Small intestine (tissue), 7 donors: Measurements from ENCODE around the gene PHACTR3. TPM values are rescaled to one million over a fixed set of nuclear protein-coding genes. Genes with fewer than 3 reads are reported as not detected.
A peak's percentile ranks its signal among the peaks of the same experiment; 100 is the strongest.

Experiments
- DNase-seq, 2 donors: peaks; one replicate each; pipeline versions ENCODE4 v3.0.0 to v3.0.0-alpha.2; 2013
- FAIRE-seq: peaks from 2 replicates; lab custom pipeline; 2012; peaks lifted over from hg19 to GRCh38; lab: Jason Lieb, UNC
- H3K27ac ChIP-seq, 3 donors: one replicate each; pipeline ENCODE4 v1.5.1; 2013; ENCODE audit warnings: low read length in 2 of 3, mild to moderate bottlenecking in 2 of 3, control low read depth in 1 of 3, inconsistent platforms in 1 of 3, low read depth in 1 of 3, moderate library complexity in 1 of 3
- H3K27me3 ChIP-seq, 3 donors: one replicate each; pipeline ENCODE4 v1.6.1; 2013; ENCODE audit warnings: low read length in 3 of 3, inconsistent platforms in 1 of 3; ENCODE audit not compliant: control insufficient read depth in 3 of 3, insufficient read depth in 3 of 3
- H3K36me3 ChIP-seq, 3 donors: one replicate each; pipeline ENCODE4 v1.6.1; 2013; ENCODE audit warnings: low read length in 3 of 3, inconsistent platforms in 1 of 3, low read depth in 1 of 3, mild to moderate bottlenecking in 1 of 3, moderate library complexity in 1 of 3; ENCODE audit not compliant: control insufficient read depth in 3 of 3, insufficient read depth in 2 of 3
- H3K4me1 ChIP-seq, 3 donors: one replicate each; pipeline ENCODE4 v1.6.1; 2013; ENCODE audit warnings: low read length in 2 of 3, inconsistent platforms in 1 of 3, low read depth in 1 of 3, mild to moderate bottlenecking in 1 of 3, moderate library complexity in 1 of 3; ENCODE audit not compliant: control insufficient read depth in 3 of 3, insufficient read depth in 2 of 3
- H3K4me3 ChIP-seq, 3 donors: one replicate each; pipeline ENCODE4 v1.5.1; 2013; ENCODE audit warnings: low read length in 3 of 3, control low read depth in 1 of 3, inconsistent platforms in 1 of 3, low read depth in 1 of 3, mild to moderate bottlenecking in 1 of 3, moderate library complexity in 1 of 3
- H3K9me3 ChIP-seq, 2 donors: one replicate each; pipeline ENCODE4 v1.6.1; 2013; ENCODE audit warnings: low read depth in 1 of 2, low read length in 1 of 2; ENCODE audit not compliant: control insufficient read depth in 2 of 2, insufficient read depth in 1 of 2
- WGBS, 3 donors: extraction: QIAGEN DNeasy Blood & Tissue Kit; methylation state at CpG; one replicate each; pipeline ENCODE4 v1.1.7; 2013; 5-methylcytosine and 5-hydroxymethylcytosine counted together
- polyA plus RNA-seq, 4 donors: library from polyadenylated mRNA; stranded (reverse) in 3 of 4; unstranded in 1 of 4; fragments of 200-250 nt in 3 of 4; fragments of 120-200 nt in 1 of 4; gene quantifications; one replicate each; pipeline versions ENCODE4 v1.2.1 to v1.2.3, GENCODE V29; 2013
- donor health status: healthy with polysubstance abuse.
- donor health status: control.
- donor health status: control.
- donor health status: Bipolar disorder and iron deficiency.
- donor health status: healthy.

PHACTR3 gene
- polyA plus RNA-seq, 4 donors = 1.9 to 7.1 (median 4.9) TPM

- peaks cover 0 to 7% (median 0%) of the 10 kb centered on the region in 3 donors for H3K27me3 ChIP-seq
- no peaks in the 10 kb centered on the region for H3K9me3 ChIP-seq
- H3K27ac ChIP-seq = peak overlapping the region in 1 of 3 donors; percentile 33
- DNase-seq = peak; percentile 78 to 79
- peaks cover 7 to 37% (median 8%) of the 10 kb centered on the region in 3 donors for H3K4me1 ChIP-seq
- 61 to 67% (median 67%) methylated on average over 23 of the region's 23 CpGs for WGBS, 3 donors
- no peaks in the 10 kb centered on the region for H3K36me3 ChIP-seq
- no peak for FAIRE-seq
- no peak overlapping the region for H3K4me3 ChIP-seq
Measured at GRCh38 chr20:59831024-59831915, 226.9 kb downstream of the PHACTR3 start.

DNA sequence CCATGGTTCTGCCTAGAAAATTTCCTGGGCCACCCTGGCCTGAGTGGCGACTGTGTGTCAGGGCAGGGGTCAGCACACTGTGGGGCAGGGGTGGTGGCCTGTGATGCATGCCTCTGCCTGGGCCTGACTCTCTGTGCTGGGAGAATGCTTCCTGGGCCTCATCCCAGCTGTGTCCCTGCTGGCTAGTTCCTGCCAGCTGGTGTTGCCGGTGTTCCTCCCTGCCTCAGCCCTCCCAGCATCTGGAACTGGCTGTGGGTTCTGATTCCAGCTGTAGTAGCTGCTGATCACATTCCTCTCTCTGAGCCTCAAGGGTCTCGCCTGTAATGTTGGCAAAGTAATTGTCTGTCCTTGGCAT is 227.6 kb downstream of the PHACTR3 start:
- H3K27me3 ChIP-seq = peaks cover 0 to 7% (median 0%) of the 10 kb centered on the region in 3 donors
- DNase-seq (no peak), FAIRE-seq (no peak)
- no peaks in the 10 kb centered on the region for H3K9me3 ChIP-seq
- no peak overlapping the region for H3K4me3 ChIP-seq
- no peak overlapping the region for H3K27ac ChIP-seq
- no peaks in the 10 kb centered on the region for H3K36me3 ChIP-seq
- 64 to 72% (median 64%) methylated on average over 3 of the region's 3 CpGs for WGBS, 3 donors
- H3K4me1 ChIP-seq = peaks cover 7 to 34% (median 8%) of the 10 kb centered on the region in 3 donors

GRCh38 chr20:59832406-59833363 is 228.3 kb downstream of the PHACTR3 start:
- H3K9me3 ChIP-seq = no peaks in the 10 kb centered on the region
- H3K27ac ChIP-seq = no peak overlapping the region
- no peak overlapping the region for H3K4me3 ChIP-seq
- FAIRE-seq (no peak), DNase-seq (no peak)
- 82 to 85% (median 84%) methylated on average over 13 of the region's 13 CpGs for WGBS, 3 donors
- no peaks in the 10 kb centered on the region for H3K36me3 ChIP-seq
- H3K4me1 ChIP-seq = peaks cover under 1 to 26% (median 10%) of the 10 kb centered on the region in 3 donors
- peaks cover 0 to 7% (median 0%) of the 10 kb centered on the region in 3 donors for H3K27me3 ChIP-seq

DNA sequence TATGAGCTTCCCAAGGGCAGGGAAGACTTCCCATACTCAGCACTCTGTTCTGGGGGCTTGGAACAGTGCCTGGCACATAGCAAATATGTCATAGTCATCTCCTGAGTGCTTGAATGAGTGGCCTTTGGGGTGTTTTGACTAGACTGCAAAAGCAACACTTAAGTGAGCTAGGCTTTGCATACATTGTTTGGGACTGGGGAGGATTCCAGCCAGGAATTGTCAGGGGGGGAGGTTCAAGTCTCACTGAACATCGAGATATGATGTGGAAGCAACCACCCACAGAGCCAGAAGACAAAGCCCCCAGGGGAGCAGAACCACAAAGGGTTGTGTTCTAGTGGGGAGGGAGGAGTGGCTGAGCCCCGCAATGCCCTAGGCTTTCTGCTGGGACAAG is 230.7 kb downstream of the PHACTR3 start:
- Histone ChIP-seq H3K4me1 (peaks cover 0 to 24% (median 11%) of the 10 kb centered on the region in 3 donors), H3K4me3 (no peak overlapping the region), H3K27ac (no peak overlapping the region), H3K27me3 (peaks cover 0 to 7% (median 0%) of the 10 kb centered on the region in 3 donors), H3K36me3 (no peaks in the 10 kb centered on the region), H3K9me3 (no peaks in the 10 kb centered on the region)
- 32 to 42% (median 41%) methylated on average over 2 of the region's 2 CpGs for WGBS, 3 donors
- DNase-seq = no peak
- FAIRE-seq = no peak

DNA sequence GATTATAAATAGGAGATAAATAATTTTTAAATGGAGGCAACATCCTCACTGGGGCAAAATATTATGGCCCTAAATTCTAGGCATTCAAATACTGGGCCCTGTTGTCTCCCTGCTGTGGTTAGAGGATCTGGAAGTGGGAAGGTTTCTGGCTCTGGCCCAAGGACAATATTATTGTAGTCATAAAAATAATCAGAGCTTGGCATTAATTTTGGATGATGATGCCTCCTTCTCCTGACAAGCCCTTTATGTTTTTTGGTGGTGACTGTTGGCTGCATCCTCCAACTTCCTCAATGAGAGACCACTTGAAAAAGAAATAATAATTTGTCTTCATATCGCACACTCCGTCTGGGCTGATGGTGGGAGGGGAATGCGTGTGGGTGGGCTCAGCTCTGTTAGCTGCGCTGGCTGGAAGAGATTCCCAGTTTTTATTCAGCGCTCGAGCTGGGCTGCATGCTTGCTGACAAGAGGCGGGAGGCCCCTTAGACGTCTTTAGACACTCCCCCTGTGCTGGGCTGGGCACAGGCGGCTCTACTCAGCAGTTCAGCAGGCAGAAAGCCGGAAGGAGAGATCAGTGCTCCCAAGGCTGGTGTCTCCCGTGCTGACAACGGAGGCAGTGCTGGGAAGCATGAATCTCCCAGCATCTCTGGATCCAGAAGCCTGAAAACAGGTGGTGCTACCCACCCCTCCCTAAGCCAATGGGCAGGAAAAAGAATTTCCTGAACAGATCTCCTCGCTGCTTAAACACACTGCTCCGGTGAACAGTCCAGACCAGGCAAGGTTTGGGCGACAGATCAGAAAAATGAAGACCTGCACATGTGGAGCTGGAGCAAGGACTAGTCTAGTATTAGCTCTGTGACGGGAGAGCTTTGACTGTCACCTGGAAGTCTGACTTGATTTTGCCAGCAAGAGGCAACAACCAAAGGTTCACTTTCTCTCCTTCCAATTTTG is 231.4 kb downstream of the PHACTR3 start:
- no peaks in the 10 kb centered on the region for H3K36me3 ChIP-seq
- H3K27me3 ChIP-seq = peaks cover 0 to 7% (median 0%) of the 10 kb centered on the region in 3 donors
- no peak for FAIRE-seq
- H3K4me1 ChIP-seq = peaks cover 0 to 21% (median 11%) of the 10 kb centered on the region in 3 donors
- no peaks in the 10 kb centered on the region for H3K9me3 ChIP-seq
- peak; percentile 80 to 82 for DNase-seq
- H3K4me3 ChIP-seq = peak overlapping the region; percentile 3 to 27 (median 23)
- peak overlapping the region in 1 of 3 donors; percentile 36 for H3K27ac ChIP-seq
- 3 to 9% (median 8%) methylated on average over 16 of the region's 16 CpGs for WGBS, 3 donors

- peaks cover 0 to 12% (median 11%) of the 10 kb centered on the region in 3 donors for H3K4me1 ChIP-seq
- FAIRE-seq (no peak), DNase-seq (peak; percentile 47 to 74)
- peak overlapping the region in 2 of 3 donors; percentile 23 to 27 for H3K4me3 ChIP-seq
- H3K9me3 ChIP-seq = no peaks in the 10 kb centered on the region
- peaks cover 0 to 7% (median 0%) of the 10 kb centered on the region in 3 donors for H3K27me3 ChIP-seq
- H3K27ac ChIP-seq = no peak overlapping the region
- WGBS, 3 donors = 10 to 38% (median 24%) methylated on average over 6 of the region's 6 CpGs
- no peaks in the 10 kb centered on the region for H3K36me3 ChIP-seq
Measured at GRCh38 chr20:59836767-59837166, 232.4 kb downstream of the PHACTR3 start.

- no peaks in the 10 kb centered on the region for H3K36me3 ChIP-seq
- WGBS, 3 donors = 68% methylated on average over 4 of the region's 4 CpGs
- H3K4me3 ChIP-seq = no peak overlapping the region
- H3K4me1 ChIP-seq = peaks cover 0 to 11% (median 10%) of the 10 kb centered on the region in 3 donors
- H3K27ac ChIP-seq = no peak overlapping the region
- H3K27me3 ChIP-seq = peaks cover 0 to 7% (median 0%) of the 10 kb centered on the region in 3 donors
- DNase-seq = peak in 1 of 2 donors; percentile 55
- FAIRE-seq = no peak
- no peaks in the 10 kb centered on the region for H3K9me3 ChIP-seq
Measured at GRCh38 chr20:59837623-59838394, 233.5 kb downstream of the PHACTR3 start.
